ENCODE measurements around the gene ASMT. TPM values are rescaled to one million over a fixed set of nuclear protein-coding genes. Genes with fewer than 3 reads are reported as not detected.

The ASMT gene
- total and polyA plus RNA-seq, 7 experiments from 2014 or later: 0.32 TPM; not detected in 6

DNA sequence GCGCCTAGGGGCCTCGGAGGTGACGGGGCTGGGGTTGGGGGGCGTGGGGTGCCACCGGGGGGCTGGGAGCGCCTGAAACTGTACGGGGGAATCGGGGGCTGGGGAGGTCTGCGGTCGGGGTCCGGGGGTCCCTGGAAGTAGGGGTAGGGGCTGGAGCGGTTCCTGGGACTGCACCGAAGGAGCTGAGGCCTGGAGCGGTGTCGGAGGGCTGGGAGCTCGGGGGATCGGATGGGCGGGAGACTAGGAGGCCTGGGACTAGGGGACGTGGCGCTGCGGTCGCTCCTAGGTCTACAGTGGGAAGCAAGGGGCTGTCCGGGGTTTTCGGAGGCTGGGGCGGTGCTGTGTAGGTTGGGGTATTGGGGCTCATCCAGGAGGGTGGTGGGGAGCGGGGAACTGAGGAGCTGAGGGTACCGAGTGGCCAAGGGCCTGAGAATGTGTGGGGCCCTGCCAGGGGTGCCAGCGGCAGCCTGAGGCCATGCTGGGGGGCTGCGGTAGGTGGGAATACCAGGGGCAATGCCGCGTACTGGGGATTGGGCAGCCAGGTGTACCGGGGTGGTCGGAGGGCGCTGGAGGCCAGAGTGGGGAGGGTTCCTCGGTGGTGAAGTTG, 22.9 kb upstream of the ASMT start:
- intact Hi-C loops (cut with micrococcal nuclease): loop anchor here (1.0 to 5.0 kb wide), 14 partner anchors 9 to 1275 kb away; partner anchors contain the start of genes SLC25A6 (in 2 of the 2), CD99 (in 1 of the 2), GTPBP6 (in 1 of the 2) and P2RY8 (in 1 of the 2)
- Histone ChIP-seq H3K4me3 (ENCODE audit: low read length) (peak overlapping the region; percentile 76), H3K27me3 (ENCODE audit: control insufficient read depth in 2 of 2, insufficient read depth in 2 of 2, low read length in 2 of 2) (no peaks in the 10 kb centered on the region), H3K4me1 (ENCODE audit: control insufficient read depth in 2 of 2, insufficient read depth in 2 of 2, low read length in 2 of 2) (peaks cover 7 to 10% of the 10 kb centered on the region in 2 donors), H3K36me3 (ENCODE audit: control insufficient read depth in 2 of 3, insufficient read depth in 3 of 3, low read length in 3 of 3) (peaks cover 22 to 45% (median 24%) of the 10 kb centered on the region in 3 experiments), H3K9me3 (ENCODE audit: control insufficient read depth in 2 of 3, low read length in 3 of 3) (no peaks in the 10 kb centered on the region), H3K27ac (ENCODE audit: low read depth, low read length) (peak overlapping the region; percentile 91)
- peak overlapping the region; percentile 85 to 97 (median 91) for H3K4me3 Mint-ChIP-seq
- H3K27me3 Mint-ChIP-seq: no peaks in the 10 kb centered on the region
- H3K4me1 Mint-ChIP-seq: peaks cover 5 to 46% (median 30%) of the 10 kb centered on the region in 7 donors
- ChIA-PET POLR2A (no interaction called here), CTCF (no interaction called here)
- DNase-seq (peak in 1 of 9 donors; percentile 35), ATAC-seq (peak; percentile 12)
- peaks cover 0 to 23% (median 12%) of the 10 kb centered on the region in 5 donors for H3K36me3 Mint-ChIP-seq
- H3K9me3 Mint-ChIP-seq: peaks cover 0 to 2% (median 0%) of the 10 kb centered on the region in 11 donors
- H3K27ac Mint-ChIP-seq: peak overlapping the region; percentile 69 to 94 (median 91)

DNA sequence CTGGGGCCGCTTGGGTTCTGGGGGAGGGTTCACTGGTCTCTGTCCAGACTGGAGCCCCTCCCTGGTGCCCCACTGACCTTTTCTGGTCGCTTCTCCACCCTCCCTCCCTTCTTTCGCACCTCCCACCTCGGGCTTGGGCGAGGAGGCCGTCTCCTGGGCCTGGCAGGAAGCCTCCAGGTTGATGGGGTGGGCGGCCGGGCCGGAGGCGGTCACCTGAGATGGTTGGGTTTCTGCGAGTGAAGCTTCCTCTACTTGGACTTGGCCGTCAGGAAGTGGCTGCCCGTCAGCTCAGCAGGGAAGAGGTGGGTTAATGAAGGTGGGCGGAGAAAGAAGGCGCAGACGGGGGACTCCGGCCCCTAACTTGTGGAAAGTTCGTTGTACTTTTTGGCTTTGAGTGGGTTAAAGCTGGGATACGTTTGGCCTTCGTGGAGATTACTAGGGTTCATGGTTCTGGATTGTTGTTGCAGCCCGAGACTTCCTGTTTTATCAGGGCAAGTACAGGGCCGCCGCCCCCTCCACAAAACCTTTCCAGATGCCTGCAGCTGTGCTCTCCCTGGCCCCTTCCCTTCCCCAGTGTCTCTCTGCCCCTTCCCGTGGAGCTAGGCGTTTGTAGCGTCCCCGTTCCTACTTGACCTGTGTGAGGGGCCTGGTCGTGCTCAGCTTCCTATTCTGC, 22.3 kb upstream of the ASMT start:
- ChIA-PET CTCF (no interaction called here), POLR2A (no interaction called here)
- no peaks in the 10 kb centered on the region for H3K9me3 ChIP-seq (ENCODE audit: control insufficient read depth in 2 of 3, low read length in 3 of 3)
- H3K9me3 Mint-ChIP-seq: peaks cover 0 to 2% (median 0%) of the 10 kb centered on the region in 11 donors
- peak overlapping the region; percentile 82 to 95 (median 92) for H3K27ac Mint-ChIP-seq
- no peaks in the 10 kb centered on the region for H3K27me3 Mint-ChIP-seq
- peaks cover 7 to 10% of the 10 kb centered on the region in 2 donors for H3K4me1 ChIP-seq (ENCODE audit: control insufficient read depth in 2 of 2, insufficient read depth in 2 of 2, low read length in 2 of 2)
- H3K36me3 Mint-ChIP-seq: peaks cover 0 to 27% (median 12%) of the 10 kb centered on the region in 5 donors
- H3K4me1 Mint-ChIP-seq: peaks cover 5 to 43% (median 27%) of the 10 kb centered on the region in 7 donors
- H3K4me3 Mint-ChIP-seq: peak overlapping the region; percentile 85 to 97 (median 91)
- intact Hi-C loops (cut with micrococcal nuclease): loop anchor here in 1 of 2 donors (2.0 to 5.0 kb wide), 3 partner anchors 345 to 1275 kb away; partner anchors contain the start of gene GTPBP6
- peak overlapping the region; percentile 91 for H3K27ac ChIP-seq (ENCODE audit: low read depth, low read length)
- H3K27me3 ChIP-seq (ENCODE audit: control insufficient read depth in 2 of 2, insufficient read depth in 2 of 2, low read length in 2 of 2): no peaks in the 10 kb centered on the region
- peak overlapping the region; percentile 76 for H3K4me3 ChIP-seq (ENCODE audit: low read length)
- ATAC-seq (no peak), DNase-seq (peak in 1 of 9 donors; percentile 53)
- peaks cover 24 to 52% (median 30%) of the 10 kb centered on the region in 3 experiments for H3K36me3 ChIP-seq (ENCODE audit: control insufficient read depth in 2 of 3, insufficient read depth in 3 of 3, low read length in 3 of 3)

DNA sequence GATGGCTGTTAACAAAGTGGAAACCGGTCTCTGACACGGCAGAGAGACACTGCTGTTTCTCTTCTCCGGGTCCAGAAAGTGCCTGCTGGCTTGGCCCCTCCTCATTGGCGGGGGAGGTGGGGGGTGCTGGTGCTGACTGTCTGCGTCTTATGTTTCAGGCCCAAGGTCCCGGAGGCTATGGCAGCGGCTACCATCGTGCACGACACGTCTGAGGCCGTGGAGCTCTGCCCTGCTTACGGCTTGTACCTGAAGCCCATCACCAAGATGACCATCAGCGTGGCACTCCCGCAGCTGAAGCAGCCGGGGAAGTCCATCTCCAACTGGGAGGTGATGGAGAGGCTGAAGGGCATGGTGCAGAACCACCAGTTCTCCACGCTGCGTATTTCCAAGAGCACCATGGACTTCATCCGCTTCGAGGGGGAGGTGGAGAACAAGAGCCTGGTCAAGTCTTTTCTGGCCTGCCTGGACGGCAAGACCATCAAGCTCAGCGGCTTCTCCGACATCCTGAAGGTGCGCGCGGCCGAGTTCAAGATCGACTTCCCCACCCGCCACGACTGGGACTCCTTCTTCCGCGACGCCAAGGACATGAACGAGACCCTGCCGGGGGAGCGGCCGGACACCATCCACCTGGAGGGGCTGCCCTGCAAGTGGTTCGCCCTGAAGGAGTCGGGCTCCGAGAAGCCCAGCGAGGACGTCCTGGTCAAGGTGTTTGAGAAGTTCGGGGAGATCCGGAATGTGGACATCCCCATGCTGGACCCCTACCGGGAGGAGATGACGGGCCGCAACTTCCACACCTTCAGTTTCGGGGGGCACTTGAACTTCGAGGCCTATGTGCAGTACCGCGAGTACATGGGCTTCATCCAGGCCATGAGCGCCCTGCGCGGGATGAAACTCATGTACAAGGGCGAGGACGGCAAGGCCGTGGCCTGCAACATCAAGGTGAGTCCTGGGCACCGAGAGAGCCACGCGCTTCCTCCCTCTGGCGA, 21.3 kb upstream of the ASMT start:
- Histone ChIP-seq H3K27ac (ENCODE audit: low read depth, low read length) (peak overlapping the region; percentile 91), H3K27me3 (ENCODE audit: control insufficient read depth in 2 of 2, insufficient read depth in 2 of 2, low read length in 2 of 2) (no peaks in the 10 kb centered on the region), H3K4me3 (ENCODE audit: low read length) (peak overlapping the region; percentile 76), H3K36me3 (ENCODE audit: control insufficient read depth in 2 of 3, insufficient read depth in 3 of 3, low read length in 3 of 3) (peaks cover 24 to 61% (median 36%) of the 10 kb centered on the region in 3 experiments), H3K4me1 (ENCODE audit: control insufficient read depth in 2 of 2, insufficient read depth in 2 of 2, low read length in 2 of 2) (peaks cover 7 to 10% of the 10 kb centered on the region in 2 donors), H3K9me3 (ENCODE audit: control insufficient read depth in 2 of 3, low read length in 3 of 3) (no peaks in the 10 kb centered on the region)
- no peak for DNase-seq
- Mint-ChIP-seq H3K27ac (peak overlapping the region; percentile 82 to 95 (median 89)), H3K27me3 (no peaks in the 10 kb centered on the region), H3K9me3 (peaks cover 0 to 2% (median 0%) of the 10 kb centered on the region in 11 donors), H3K4me3 (peak overlapping the region; percentile 85 to 97 (median 91)), H3K36me3 (peaks cover 0 to 28% (median 16%) of the 10 kb centered on the region in 5 donors), H3K4me1 (peaks cover 5 to 43% (median 27%) of the 10 kb centered on the region in 7 donors)
- POLR2A ChIA-PET: no interaction called here
- no peak for ATAC-seq
- intact Hi-C loops (cut with micrococcal nuclease): loop anchor here in 1 of 2 donors (2.0 to 5.0 kb wide), 3 partner anchors 346 to 1276 kb away; partner anchors contain the start of gene GTPBP6
- CTCF ChIA-PET: no interaction called here

DNA sequence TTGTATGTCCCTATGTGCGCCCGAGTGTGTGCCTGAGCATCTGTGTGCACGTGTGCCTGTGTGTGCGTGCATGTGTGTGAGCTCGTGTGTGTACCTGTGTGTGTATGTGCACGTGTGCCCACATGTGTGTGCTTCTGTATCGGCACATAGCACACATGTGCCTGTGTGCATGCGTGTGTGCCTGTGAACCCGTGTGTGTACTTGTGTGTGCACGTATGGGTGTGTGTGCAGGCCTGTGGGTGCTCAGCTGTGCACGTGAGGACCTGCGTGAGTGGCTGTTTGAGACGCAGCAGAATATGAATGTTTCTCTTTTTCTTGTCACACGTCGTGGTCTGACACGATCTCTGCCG, 19.2 kb upstream of the ASMT start:
- ATAC-seq (no peak), DNase-seq (no peak)
- ChIA-PET CTCF (no interaction called here), POLR2A (no interaction called here)
- intact Hi-C loops (cut with micrococcal nuclease): no loop called here
- peaks cover 7 to 10% of the 10 kb centered on the region in 2 donors for H3K4me1 ChIP-seq (ENCODE audit: control insufficient read depth in 2 of 2, insufficient read depth in 2 of 2, low read length in 2 of 2)
- H3K27ac ChIP-seq (ENCODE audit: low read depth, low read length): no peak overlapping the region
- Mint-ChIP-seq H3K36me3 (peaks cover 0 to 34% (median 23%) of the 10 kb centered on the region in 5 donors), H3K9me3 (peaks cover 0 to 2% (median 0%) of the 10 kb centered on the region in 11 donors), H3K4me1 (peaks cover 5 to 36% (median 27%) of the 10 kb centered on the region in 7 donors), H3K4me3 (peak overlapping the region in 4 of 10 donors; percentile 44 to 80 (median 55)), H3K27me3 (no peaks in the 10 kb centered on the region), H3K27ac (peak overlapping the region in 3 of 9 donors; percentile 28 to 75 (median 51))
- H3K27me3 ChIP-seq (ENCODE audit: control insufficient read depth in 2 of 2, insufficient read depth in 2 of 2, low read length in 2 of 2): no peaks in the 10 kb centered on the region
- no peak overlapping the region for H3K4me3 ChIP-seq (ENCODE audit: low read length)
- H3K36me3 ChIP-seq (ENCODE audit: control insufficient read depth in 2 of 3, insufficient read depth in 3 of 3, low read length in 3 of 3): peaks cover 24 to 83% (median 40%) of the 10 kb centered on the region in 3 experiments
- H3K9me3 ChIP-seq (ENCODE audit: control insufficient read depth in 2 of 3, low read length in 3 of 3): no peaks in the 10 kb centered on the region

DNA sequence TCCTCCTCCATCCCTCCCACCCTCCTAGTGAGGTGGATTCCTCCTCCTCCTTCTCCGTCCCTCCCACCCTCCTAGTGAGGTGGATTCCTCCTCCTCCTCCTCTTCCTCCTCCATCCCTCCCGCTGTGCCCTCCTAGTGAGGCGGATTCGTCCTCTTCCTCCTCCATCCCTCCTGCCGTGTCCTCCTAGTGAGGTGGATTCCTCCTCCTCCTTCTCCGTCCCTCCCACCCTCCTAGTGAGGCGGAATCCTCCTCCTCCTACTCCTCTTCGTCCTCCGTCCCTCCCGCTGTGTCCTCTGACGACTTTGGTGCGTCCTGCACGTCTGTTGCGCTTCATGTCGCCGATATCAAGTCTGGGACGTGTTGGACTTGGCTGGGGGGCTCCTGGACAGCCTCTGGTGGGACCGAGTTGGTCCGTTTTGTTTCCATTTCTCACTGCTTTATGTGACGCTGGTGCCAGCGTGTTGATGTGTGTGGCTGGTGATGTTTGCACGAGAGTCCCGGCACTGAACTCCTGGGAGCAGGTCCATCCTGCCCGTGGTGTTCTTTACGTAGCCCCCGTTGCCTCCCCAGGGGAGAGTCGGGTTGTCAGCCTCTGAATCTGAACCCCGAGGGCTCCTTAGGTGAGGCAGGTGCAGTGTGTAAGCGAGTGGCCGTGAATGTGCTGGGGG, 18.0 kb upstream of the ASMT start:
- H3K9me3 Mint-ChIP-seq: peaks cover 0 to 2% (median 0%) of the 10 kb centered on the region in 11 donors
- peaks cover 5 to 36% (median 27%) of the 10 kb centered on the region in 7 donors for H3K4me1 Mint-ChIP-seq
- H3K36me3 ChIP-seq (ENCODE audit: control insufficient read depth in 2 of 3, insufficient read depth in 3 of 3, low read length in 3 of 3): peaks cover 24 to 93% (median 42%) of the 10 kb centered on the region in 3 experiments
- H3K27ac Mint-ChIP-seq: peak overlapping the region in 3 of 9 donors; percentile 22 to 62 (median 60)
- H3K4me3 Mint-ChIP-seq: no peak overlapping the region
- H3K4me1 ChIP-seq (ENCODE audit: control insufficient read depth in 2 of 2, insufficient read depth in 2 of 2, low read length in 2 of 2): peaks cover 7% of the 10 kb centered on the region in 2 donors
- no peaks in the 10 kb centered on the region for H3K27me3 ChIP-seq (ENCODE audit: control insufficient read depth in 2 of 2, insufficient read depth in 2 of 2, low read length in 2 of 2)
- peaks cover 0 to 2% (median 0%) of the 10 kb centered on the region in 3 experiments for H3K9me3 ChIP-seq (ENCODE audit: control insufficient read depth in 2 of 3, low read length in 3 of 3)
- ChIA-PET POLR2A (no interaction called here), CTCF (no interaction called here)
- ATAC-seq (no peak), DNase-seq (no peak)
- no peak overlapping the region for H3K27ac ChIP-seq (ENCODE audit: low read depth, low read length)
- H3K27me3 Mint-ChIP-seq: no peaks in the 10 kb centered on the region
- intact Hi-C loops (cut with micrococcal nuclease): no loop called here
- H3K4me3 ChIP-seq (ENCODE audit: low read length): no peak overlapping the region
- H3K36me3 Mint-ChIP-seq: peaks cover 0 to 39% (median 27%) of the 10 kb centered on the region in 5 donors
